DMS 273 (cell line): ENCODE data around the gene KCNJ6.
"Not testable (repeated sequence)": the region's sequence is repeated elsewhere in the genome, so short reads cannot be mapped to it uniquely, and the experiment has no call there.

Experiments
- DNase-seq: peaks from one replicate; lab custom pipeline; 2025; ENCODE audit not compliant: unreplicated experiment; lab: John Stamatoyannopoulos, UW

Gene KCNJ6

DNA sequence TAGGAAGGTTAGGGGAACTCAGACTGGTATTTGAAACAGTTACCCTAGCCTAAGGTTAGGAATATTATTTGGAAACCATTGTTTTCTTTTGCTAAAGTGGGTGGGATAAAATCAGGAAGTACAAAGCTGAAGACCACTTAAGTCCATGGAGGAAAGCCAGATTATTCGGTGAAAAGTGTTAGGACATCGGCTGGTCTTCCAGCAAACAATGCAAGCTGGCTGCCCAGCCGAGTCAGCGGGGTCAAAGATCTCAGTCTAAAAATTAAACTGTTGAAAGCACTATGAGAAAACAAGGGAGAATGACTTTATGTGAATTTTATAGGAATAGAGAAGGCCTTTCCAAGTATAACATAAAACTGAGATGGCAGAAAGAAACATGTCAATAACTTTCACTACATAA is 231.7 kb downstream of the KCNJ6 start:
- no peak for DNase-seq

DNA sequence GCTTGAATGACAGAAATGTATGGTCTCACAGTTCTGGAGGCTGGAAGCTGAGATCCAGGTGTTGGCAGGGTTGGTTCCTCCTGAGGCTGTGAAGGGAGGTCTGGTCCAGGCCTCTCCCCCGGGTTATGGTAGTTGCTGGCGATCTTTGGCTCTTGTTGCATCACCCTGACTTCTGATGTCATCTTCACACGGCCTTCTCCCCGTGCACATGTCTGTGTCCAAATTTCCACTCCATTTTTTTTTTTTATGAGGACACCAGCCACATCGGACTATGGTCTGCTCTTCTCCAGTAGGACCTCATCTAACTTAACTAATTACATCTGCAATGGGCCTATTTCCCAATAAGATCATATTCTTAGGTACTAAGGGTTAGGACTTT is 232.2 kb downstream of the KCNJ6 start:
- no peak for DNase-seq

DNA sequence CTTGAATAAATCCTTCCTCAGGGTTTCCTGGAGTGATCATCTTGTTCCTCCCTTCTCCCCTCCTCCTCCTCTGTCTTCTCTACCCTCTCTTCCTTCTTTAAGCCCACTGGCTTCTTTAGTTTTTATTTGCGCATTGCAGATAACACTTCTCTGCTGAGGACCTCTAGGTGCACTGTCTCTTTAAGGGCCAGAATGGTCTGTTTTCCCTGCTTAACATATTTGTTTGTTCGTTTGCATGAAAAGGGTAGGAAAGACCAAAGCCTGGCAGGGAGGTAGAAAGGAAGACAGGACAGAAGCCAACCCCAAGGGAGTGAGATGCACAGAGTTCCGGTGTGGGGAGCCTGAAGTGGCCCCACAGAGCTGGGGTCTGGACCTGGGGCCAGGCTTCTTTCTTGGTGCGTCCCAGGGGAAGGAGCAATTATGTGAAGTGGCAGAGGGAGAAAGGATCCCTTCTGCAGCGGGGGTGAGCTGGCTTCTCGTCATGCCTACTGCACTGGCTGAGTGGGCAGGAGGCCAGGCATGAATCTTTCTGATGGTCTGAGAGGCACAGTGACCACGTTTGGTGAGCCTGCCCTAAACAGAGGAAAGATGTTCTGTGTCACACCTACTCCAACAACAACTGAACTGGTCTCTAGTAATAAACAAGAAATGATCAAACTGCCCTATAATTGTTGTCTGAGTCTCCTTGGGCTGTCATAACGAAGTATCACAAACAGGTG is 232.7 kb downstream of the KCNJ6 start:
- DNase-seq = no peak

DNA sequence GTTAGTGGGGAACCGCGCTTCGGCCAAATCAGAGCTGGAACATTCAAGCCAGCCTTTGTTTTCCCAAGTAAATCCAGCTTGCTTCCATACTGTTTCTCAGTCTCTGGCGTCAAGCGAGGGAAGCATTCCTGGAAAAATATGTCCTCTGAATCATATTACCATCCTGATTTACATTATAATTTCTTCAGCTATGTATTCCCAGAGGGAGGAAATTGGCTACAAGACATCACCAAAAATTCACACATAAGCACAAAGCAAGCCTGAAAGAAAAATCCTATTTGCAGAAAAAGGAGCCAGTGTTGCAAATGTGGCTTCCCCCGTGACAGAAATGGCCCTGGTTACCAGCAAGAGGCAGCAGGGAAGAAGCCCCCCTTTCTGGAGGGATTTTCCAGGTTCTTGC is 233.3 kb downstream of the KCNJ6 start:
- no peak for DNase-seq

DNA sequence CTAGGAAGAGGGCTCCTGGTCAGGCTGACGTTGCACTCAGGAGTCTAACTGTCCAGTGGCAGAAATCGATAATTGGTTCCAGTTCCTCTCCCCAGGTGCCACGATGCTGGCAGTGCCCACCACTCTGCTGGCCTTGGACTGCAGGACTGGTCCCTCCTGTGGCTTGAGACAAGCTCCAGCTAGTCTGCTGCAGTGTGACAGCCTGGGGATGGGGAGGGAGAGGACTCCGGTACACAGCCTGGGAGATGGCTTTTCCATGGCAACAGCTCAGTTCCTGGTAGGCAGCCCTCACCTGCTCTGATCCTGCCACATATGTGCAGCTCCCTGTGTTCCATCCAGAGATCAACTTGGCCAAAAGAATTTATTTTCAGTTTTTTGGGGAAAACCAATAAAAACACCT is 239.3 kb downstream of the KCNJ6 start:
- DNase-seq = no peak

DNA sequence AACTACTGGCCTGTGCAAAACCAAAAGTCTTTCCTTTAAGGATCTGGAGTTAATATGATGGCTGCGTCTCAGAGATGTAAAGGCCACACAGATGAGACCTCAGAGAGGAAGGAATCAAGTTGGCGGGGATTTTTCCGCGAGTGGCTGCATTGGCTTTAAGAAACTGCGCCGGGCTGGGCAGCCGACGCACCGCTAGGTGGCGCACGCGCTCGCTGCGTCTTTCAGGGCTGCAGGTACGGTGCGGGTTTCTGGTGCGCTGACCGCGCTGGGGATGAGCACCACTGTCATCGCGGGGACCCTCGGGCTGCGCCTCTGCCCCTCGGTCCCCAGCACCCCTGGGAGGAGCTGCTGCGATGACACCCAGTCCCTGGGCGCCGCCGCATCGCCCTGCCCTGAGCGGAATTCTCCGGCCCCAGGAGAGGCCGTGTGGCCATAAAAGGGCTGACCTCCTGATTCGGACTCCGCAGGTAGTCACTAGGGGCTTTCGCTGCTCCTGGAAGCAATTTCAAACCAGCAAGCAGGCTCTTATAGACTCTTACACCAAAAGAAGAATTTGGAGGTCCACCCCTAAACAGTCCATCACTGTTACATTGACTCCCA is 241.0 kb downstream of the KCNJ6 start:
- DNase-seq = peak; percentile 78

DNA sequence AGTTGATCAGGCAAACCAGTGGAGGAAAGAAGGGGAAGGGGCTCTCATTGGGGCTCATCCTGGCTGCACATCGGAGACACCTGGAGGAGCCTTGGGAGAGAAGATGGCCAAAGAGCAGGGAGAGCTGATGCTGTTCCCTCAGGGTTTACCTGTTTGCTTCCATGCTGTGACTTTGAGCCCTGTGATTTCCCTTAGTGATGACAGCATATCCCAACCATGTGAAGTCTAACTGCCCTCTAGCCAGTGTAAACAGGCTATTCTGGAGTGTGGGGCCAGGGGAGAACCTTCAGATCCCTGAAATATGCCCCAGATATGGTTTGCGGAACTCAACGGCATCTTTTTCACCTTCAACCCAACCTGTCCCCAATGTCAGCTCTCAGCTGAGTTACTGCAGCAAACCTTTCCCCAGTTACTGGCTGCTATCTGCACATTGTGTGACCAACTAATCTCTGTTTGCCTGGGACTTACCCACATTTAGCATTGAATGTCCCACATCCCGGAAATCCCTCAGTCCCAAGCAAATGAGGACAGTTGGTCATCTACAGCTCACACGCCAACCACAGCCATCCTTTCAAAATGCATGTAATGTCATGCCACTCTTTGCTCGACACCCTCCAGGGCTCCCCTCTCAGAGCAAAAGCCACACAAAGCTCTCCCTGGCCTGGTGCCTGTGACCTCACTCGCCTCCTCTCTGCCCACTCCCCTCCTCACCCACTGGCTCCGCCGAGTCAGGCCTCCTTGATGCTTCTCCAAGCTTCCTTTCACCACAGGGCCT is 242.3 kb downstream of the KCNJ6 start:
- no peak for DNase-seq

DNA sequence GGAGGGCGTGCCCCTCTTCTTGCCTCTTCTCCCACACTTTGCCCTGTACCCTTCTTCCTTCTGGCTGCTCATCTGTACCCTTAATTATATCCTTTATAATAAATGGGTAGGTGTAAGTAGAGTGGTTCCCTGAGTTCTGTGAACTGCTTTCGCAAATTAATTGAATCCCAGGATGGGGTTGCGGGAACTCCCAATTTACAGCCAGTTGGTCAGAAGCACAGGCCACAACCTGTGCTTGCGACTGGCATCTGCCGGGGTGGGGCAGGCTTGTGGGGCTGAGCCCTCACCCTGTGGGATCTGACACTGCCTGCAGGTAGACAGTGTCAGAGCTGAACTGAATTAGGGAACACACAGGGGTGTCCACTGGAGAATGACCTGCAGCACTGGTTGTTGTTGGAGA is 244.9 kb downstream of the KCNJ6 start:
- DNase-seq = no peak

DNA sequence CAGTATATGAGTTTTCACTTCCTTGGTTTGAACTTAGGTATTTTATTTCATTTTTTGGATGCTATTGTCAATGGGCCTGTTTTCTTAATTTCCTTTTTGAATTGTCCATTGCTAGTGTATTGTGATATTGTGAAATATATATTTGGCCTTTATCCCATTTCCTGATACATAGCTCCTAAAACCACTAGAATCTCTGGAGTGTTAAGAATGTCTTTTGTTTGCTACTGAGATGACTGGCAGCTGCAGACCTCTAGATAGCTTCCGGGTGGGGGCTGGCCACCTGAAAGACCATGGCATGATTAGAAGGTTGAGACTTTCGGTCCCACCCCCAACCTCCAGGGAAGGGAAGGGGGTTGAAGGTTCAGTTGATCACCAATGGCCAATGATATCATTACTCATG is 245.4 kb downstream of the KCNJ6 start:
- DNase-seq = no peak

DNA sequence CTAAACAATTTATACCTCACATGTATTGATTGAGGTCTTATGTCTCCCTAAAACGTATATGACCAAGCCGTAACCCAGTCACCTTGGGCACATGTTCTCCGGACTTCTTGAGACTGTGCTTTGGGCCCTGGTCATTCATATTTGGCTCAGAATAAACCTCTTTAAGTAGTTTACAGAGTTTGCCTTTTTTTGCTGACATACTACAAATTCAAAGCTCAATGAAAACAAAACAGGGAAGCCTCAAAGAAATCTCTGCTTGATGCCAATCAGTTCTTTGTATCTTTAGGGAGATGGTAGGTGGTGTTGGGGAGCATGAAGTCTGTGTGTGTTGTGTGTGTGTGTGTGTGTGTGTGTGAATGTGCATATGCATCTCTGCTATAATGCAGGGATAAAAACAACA is 247.0 kb downstream of the KCNJ6 start:
- no peak for DNase-seq

DNA sequence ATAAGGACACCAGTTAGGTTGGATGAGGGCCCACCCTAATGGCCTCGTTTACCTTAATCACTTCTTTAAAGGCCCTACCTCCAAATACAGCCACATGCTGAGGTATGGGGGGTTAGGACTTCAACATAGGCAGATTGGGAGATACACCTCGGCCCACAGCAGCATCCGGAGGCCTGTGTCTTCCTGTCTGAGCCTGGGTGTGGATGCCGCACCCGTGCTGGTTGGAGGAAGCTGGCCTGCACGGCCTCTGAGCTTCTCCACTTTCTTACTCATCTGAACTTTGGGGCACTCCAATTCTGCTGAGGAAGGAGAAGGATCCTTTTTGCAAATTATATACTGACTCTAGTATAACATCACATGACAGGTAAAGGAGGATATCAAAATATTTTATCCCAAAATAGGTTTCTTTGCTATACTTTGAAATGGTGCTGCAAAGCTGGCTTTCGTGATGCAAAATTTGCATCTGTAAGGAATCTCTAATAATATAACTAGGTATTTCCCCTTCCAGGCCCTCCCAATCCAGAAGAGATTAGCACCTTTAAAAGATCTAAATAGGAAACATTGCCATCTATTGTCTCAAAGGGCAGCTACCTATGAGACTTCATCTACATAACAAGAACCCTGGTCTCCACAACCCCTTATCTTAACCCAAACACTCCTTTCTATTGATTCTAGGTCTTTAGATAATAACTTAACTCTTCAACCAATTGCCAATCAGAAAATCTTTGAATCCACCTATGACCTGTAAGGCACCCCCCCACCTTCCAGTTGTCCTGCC is 247.6 kb downstream of the KCNJ6 start:
- DNase-seq = no peak

DNA sequence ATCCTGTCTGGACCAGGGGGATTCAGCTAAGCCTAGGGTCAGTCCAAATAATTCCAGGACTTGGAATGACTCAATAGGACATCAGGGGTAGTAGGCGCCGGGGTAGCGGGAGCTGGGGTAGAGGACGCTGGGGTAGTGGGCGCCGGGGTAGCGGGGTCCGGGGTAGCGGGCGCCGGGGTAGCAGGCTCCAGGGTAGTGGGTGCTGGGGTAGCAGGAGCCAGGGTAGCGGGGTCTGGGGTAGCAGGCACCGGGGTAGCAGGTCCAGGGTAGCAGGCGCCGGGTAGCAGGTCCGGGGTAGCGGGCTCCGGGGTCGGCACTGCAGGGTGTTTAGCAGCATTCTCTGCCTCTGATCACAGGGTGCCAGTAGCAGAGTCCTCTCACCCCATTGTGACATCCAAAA is 248.9 kb downstream of the KCNJ6 start:
- no peak for DNase-seq

DNA sequence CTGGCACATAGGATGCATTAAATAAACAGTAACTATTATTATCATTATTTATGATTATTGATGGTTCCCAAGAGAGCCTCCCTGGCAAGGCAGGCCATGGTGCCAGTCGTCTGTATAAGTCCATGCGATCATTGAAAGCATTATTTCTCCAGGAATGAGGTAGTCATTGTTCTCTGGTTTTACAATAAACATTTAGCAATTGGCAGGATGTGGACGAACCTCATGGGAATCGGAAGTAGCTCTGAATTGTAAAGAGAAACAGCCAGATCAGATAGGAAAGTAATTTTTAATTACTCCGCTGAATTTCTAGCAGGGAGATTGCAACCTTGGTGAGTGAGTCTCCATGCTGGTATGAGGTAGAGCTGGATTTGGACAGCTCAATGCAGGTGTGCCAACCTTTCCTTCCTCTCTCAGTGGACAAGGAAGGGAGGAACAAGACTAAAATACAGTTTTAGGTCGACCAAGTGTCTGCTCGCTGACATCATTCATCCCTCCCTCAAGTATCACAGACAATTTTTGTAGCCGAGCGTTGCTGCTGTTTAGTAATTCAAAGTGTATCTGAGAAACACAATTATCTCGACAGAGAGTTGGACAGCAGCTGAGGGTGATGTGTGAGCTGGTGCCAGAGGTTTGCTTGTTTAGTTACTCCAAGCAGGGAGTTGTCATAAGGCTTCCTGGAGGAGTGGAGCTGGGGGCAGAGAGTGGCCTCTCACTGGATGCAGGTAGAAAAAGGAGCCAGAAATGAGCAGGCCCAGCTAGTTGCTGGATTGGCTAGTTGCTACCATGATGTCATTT is 250.8 kb downstream of the KCNJ6 start:
- no peak for DNase-seq

DNA sequence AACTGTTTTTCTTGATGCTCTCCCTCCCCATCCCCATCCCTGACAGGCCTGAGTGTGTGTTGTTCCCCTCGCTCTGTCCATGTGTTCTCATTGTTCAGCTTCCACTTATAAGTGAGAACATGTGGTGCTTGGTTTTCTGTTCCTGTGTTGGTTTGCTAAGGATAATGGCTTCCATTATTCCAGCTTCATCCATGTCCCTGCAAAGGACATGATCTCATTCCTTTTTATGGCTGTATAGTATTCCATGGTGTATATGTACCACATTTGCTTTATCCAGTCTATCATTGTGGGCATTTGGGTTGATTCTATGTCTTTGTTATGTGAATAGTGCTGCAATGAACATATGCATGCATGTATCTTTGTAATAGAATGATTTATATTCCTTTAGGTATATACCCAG is 254.0 kb downstream of the KCNJ6 start:
- DNase-seq = not testable (repeated sequence)

DNA sequence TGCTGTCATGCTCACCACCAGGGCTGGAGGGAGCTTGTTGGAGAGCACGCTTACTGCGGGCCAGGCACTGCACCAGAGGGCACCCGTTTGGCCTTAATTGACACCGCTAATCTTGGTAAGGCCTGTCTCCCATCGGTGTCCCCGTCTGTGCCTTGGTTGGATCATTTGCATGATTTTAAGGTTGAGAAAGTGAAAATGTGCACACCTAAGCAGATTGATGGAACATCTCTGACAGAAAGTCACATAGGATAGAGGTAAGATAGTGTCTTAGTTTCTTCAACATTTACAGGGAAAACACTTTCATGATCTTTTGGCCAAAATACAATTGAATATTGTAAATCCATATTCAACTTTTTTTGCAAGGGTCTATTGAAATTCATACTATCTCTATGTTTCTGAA is 255.5 kb downstream of the KCNJ6 start:
- DNase-seq = no peak

DNA sequence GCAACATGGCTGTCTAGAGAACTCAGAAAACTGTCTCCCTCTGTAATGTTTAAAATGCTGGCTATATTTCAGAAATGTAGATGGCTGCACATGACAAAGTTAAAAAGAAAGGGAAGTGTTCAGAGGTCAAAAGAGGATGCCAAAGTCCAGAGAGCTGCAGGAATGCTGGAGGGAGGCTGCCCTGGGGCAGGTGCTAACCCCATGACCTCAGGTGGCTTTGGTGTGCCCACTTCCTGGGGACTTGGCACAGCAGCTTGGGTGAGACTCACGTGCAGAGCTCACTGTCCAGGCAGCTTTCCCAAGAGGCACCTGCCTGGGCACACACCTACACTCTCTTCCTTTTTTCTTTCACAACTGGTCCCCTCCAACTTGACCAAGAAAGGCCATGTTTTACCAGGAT is 256.4 kb downstream of the KCNJ6 start:
- DNase-seq = no peak

DNA sequence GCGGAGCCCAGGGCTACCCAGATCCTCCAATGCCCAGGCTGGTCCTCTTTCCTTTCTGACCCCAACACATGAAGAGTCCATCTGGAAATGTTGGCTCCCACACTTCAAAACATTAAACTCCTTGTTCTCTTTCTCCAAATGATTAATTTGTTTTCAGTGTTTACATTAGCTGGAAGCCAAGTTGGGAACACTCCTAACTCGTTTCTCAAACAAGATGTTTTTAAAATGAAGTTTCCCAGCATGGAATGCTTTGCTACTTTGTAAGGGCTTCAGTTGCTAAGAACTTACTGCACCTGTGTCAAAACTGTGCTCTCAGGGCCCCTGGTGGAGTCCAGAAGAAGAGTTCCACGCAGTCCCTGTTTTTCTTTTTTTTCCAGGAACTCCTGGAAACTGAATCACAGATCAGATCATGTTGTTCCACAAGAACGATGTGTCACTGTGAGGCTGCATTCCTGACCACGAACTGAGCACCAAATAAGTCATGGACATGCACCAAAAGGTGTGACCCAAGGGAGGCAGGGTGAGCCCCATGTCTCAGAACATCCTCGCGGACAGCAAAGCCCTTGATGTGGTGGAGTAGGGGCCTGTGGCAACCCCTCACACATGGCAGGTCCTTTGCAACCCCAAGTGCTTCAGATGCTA is 257.3 kb downstream of the KCNJ6 start:
- DNase-seq = peak; percentile 10

DNA sequence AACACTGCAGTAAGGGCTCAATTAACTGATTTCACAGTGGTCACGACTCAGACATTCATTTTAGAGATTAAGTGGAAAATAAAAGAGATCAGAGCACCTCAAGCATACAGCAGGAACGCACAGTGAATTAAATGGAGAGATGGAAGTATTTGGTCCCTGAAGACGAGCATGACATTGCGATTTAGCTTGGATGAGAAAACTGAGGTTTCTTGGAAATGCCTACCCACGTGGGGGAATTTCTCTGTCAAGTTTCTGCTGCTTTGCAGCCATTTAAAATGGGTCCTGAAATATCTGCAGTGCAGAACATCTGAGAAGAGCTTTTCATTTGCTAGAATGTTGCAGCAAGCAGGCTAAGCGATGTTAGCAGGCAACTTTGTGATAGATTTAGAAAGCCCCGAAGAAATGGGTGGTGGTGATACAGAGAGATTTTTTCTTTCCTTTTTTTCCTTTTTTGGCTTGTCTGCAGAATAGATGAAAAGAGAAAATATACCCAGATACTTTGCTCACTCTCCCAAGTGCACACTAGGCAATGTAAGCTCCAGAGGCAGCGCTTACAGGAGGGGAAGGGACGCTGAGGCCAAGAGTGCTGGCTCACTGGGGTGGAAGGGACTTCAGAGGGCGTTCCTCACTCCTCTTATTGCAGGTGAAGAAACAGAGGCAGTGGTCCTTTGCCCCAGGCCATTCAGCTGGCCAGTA is 258.0 kb downstream of the KCNJ6 start:
- no peak for DNase-seq

DNA sequence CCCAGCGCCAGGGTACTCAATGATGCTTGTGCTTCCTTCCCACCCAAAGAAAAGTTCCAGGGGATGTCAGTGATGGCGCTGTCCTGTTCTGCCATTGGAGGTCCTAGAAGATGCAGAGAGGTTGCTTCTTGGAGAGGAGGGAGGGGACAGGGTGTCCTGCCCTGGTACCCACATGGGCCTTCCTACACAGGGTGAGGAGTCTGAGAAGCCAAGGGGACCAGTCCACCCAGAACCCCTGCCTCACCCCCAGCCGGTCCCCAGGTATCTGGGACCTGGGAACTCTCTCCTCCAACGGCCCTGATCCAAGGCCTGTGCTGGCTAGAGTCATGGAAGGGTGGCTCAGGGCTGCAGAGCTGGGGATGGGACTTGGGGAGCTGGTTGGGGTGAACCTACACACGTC is 259.4 kb downstream of the KCNJ6 start:
- no peak for DNase-seq
